Stimulated activated CD8-positive, alpha-beta memory T cell treated with anti-CD3 and anti-CD28 coated beads, Interleukin-15, amount 100 ng/mL, for 24 hours (primary cell): Measurements from ENCODE around the gene GPATCH1.
A peak's percentile ranks its signal among the peaks of the same experiment; 100 is the strongest.
"Not testable (repeated sequence)": the region's sequence is repeated elsewhere in the genome, so short reads cannot be mapped to it uniquely, and the experiment has no call there.

Experiments
- DNase-seq: peaks from one replicate; pipeline ENCODE4 v3.0.0-alpha.2; 2020; ENCODE audit warnings: low read depth

The GPATCH1 gene

GRCh38 chr19:33111587-33111986 lies 30.6 kb downstream of the GPATCH1 start:
- DNase-seq, result no peak

GRCh38 chr19:33114312-33114711 lies 33.3 kb downstream of the GPATCH1 start:
- DNase-seq, result no peak

- DNase-seq, result no peak
These were observed 36.5 kb downstream of the GPATCH1 start for GRCh38 chr19:33117501-33117900.

- no peak for DNase-seq
These were observed 37.7 kb downstream of the GPATCH1 start for GRCh38 chr19:33118643-33119042.

GRCh38 chr19:33124207-33125098 lies 43.5 kb downstream of the GPATCH1 start:
- DNase-seq, result no peak

GRCh38 chr19:33125929-33126388 lies 45.0 kb downstream of the GPATCH1 start:
- DNase-seq, result no peak

GRCh38 chr19:33126712-33127111 lies 45.7 kb downstream of the GPATCH1 start:
- DNase-seq, result not testable (repeated sequence)

- DNase-seq, result no peak
These were observed 48.9 kb downstream of the GPATCH1 start for GRCh38 chr19:33129901-33130300.

GRCh38 chr19:33130433-33130832 lies 49.5 kb downstream of the GPATCH1 start:
- no peak for DNase-seq

GRCh38 chr19:33132021-33132420 lies 51.0 kb downstream of the GPATCH1 start, which contains the start of gene WDR88:
WDR88 (plus strand) TSS chr19:33132114; CDS start chr19:33132170, 56 bp downstream.
- DNase-seq, result no peak

- no peak for DNase-seq
These were observed 51.4 kb downstream of the GPATCH1 start for GRCh38 chr19:33132425-33132824.

GRCh38 chr19:33133438-33134031 lies 52.6 kb downstream of the GPATCH1 start:
- no peak for DNase-seq

GRCh38 chr19:33134571-33135041 lies 53.6 kb downstream of the GPATCH1 start:
- peak; percentile 7 for DNase-seq

GRCh38 chr19:33139165-33139564 lies 58.2 kb downstream of the GPATCH1 start:
- DNase-seq, result no peak

GRCh38 chr19:33143897-33144405 lies 63.0 kb downstream of the GPATCH1 start:
- DNase-seq, result peak; percentile 32

- no peak for DNase-seq
These were observed 65.2 kb downstream of the GPATCH1 start for GRCh38 chr19:33146209-33146608.

GRCh38 chr19:33147538-33147937 lies 66.6 kb downstream of the GPATCH1 start:
- no peak for DNase-seq

GRCh38 chr19:33150852-33151518 lies 70.0 kb downstream of the GPATCH1 start:
- no peak for DNase-seq

GRCh38 chr19:33152176-33152575 lies 71.2 kb downstream of the GPATCH1 start:
- no peak for DNase-seq

- not testable (repeated sequence) for DNase-seq
These were observed 71.6 kb downstream of the GPATCH1 start for GRCh38 chr19:33152625-33153024.

GRCh38 chr19:33154313-33154712 lies 73.3 kb downstream of the GPATCH1 start:
- DNase-seq, result not testable (repeated sequence)

GRCh38 chr19:33156334-33156733 lies 75.4 kb downstream of the GPATCH1 start:
- DNase-seq, result no peak
